ENCODE results near the gene PSMD8.
"Not testable (repeated sequence)": the region's sequence is repeated elsewhere in the genome, so short reads cannot be mapped to it uniquely, and the experiment has no call there.

PSMD8 gene

DNA sequence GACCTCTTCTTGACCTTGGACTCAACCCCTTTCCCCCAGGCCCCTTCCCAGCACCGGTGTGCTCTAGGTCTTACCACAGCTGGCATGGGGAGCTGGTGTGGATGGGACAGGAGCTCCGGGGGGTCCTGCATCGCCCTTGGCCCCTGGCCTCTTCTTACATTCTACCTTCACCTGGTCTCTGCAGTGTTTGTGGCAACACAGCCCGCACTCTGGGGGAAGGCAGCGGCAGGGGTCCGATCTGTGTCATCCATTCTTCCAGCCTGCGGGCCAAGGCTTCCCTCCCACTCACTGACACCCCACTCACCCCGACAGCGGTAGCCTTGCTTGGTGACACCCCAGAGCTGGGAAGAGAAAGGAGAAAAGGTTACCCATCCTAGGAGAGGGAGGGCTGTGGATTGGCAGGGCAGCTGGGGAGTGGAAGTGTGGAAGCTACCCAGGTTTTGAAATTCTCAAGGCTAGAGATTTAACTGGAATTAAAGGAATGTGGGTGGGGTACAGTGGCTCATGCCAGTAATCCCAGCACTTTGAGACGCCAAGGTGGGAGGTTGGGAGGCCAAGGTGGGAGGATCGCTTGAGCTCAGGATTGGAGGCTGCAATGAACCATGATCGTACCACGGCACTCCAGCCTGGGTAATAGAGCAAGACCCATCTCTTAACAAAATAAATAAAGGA lies 36.8 kb downstream of the PSMD8 start:
- DNase-seq (ENCODE audit: low spot score) = no peak

DNA sequence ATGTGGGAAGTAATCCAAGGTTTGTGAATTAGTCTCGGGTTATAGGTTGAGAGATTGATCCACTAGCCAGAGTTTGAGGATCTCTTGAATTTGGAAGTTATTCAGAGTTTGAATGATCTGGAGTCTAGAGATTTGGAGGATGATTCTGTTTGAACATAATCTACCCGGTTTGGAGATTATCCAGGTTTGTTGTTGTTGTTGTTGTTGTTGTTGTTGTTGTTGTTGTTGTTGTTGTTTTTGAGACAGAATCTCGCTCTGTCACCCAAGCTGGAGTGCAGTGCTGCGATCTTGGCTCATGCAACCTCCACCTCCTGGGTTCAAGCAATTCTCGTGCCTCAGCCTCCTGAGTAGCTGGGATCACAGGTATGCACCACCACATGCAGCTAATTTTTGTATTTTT lies 37.5 kb downstream of the PSMD8 start:
- not testable (repeated sequence) for DNase-seq (ENCODE audit: low spot score)

DNA sequence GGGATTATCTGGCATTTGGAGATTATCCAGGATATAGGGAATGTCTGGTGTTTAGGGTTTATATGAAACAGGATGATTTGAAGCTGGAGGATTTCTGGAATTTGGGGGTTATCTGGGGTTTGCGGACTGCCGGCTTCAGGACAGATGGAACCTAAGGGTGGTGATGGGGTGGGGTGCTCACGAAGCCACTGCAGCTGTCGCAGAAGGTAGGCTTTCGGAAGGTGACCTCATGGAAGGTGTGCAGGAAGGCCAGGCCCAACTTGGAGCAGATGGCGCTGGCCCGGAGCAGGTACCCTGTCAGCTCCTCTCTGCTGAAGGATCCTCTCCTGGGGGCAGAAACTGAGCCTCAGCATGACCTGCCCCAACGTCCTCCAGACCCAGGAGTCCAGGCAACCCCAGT lies 38.1 kb downstream of the PSMD8 start:
- no peak for DNase-seq (ENCODE audit: low spot score)

DNA sequence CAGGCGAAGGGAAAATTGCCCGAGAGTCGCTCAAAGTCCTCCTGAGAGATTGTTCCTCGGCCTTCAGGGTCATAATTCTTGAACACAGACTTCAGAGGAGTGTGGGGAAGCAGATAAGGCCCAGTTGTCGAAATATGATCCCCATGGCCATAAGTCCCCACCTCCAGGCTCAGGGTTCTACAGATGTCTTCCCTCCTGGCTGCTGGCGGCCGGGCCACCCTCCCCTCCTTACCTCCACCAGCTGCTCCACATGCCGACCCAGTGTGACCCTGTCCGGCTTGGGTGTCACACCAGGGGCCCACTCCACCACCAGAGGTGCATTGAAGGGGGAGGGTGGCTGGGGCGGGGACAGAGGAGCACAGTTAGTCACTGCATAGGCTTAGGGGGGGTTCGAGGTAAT lies 38.6 kb downstream of the PSMD8 start:
- DNase-seq (ENCODE audit: low spot score) = no peak

DNA sequence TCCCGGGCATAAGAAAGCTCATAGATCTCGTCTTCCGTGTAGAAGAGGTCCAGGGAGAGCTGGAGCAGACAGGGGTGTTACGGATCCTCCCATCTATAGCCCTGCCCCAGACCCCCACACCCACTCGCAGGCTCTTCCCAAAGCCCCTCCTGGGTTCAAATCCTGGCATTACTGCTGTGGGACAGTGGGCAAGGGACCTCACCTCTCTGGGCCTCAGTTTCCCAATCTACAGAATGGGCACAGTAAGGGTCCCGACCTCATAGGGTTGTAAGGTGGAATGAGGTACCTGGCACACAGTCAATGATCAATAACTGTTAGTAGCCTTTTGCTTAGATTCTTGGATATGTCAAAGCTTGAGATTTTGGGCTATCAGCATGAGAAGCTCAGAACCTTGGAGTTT lies 39.0 kb downstream of the PSMD8 start:
- DNase-seq (ENCODE audit: low spot score) = no peak

DNA sequence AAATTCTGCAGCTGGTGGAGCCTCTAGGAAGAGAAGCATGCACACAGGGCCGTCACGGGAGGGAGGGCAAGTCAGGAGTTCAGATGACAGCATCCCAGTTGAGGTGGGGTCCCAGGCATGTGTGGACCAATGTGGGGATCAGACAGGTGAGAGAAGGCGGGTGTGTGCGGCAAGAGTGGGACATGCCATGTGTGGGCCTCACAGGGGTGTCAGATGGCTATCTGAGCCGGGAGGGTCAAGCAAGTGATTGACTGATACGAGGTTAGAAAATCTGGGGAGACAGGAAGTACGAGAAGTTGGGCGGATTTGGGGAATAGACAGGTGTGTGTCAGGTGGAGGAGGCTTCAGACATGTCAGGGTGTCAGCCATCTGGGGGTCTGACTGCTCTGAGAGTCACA lies 42.8 kb downstream of the PSMD8 start:
- DNase-seq (ENCODE audit: low spot score) = no peak

DNA sequence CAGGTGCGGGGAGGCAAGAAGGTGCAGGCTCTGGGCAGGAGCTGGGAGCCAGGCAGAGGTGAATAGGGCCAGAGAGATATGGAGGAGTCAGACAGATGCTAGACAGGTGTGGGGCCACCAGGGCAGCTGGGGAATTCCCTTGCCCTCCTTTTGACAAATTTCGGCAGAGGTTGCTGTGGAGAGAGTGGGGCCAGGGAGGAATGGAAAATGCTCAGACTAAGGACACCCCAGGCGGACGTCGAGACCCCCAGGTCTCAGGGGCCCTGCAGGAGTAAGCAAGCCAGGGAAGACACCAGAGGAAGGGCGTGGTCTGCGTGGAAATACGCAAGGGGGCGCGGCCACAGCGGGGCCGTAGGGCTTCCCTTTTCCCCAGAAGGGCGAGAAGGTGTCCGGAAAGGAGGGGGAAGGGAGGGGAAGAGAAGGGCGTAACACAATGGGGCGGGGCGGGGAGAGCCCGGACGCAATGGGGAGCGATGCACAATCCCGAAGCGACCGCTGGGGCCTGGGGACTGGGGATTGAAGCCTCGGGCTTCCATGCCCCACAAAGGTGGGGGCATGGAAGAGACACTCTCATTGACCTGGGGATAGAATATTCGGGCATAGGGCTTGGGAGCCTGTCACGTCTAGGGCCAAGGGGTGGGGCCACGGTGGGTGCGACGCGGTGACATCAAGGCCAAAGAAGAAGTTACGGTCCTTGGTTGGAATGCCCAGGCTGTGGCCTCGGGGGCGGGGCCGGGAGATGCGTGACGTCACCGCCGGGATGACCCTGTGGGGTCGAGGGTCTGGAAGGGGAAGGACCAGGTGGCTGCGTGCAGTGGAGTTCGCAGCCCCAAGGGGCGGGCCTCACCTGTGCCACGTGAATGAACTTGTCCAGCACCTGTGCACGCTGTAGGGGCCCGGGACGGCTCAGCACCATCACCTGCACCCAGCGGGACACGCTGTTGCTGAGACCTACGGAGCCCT lies 43.5 kb downstream of the PSMD8 start:
- peak; percentile 89 for DNase-seq (ENCODE audit: low spot score)

DNA sequence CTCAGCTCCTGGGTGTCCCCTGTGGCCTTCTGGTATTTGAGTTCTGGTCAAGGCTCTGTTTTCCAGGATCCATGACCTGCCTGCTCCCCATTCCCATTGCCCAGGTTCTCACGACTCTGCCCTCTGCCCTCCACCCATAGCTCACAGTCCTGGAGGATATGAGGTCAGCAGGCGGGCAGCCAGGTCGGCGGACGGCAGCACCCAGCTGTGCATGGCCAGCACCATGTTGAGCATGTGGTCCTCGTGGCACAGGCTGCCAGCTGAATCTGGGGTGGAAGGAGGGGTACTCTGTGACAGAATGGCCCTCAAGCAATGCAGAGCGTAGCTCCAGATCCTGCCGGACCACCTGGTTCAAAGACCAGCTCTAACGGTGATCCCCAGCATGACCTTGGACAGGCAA lies 46.6 kb downstream of the PSMD8 start:
- no peak for DNase-seq (ENCODE audit: low spot score)

DNA sequence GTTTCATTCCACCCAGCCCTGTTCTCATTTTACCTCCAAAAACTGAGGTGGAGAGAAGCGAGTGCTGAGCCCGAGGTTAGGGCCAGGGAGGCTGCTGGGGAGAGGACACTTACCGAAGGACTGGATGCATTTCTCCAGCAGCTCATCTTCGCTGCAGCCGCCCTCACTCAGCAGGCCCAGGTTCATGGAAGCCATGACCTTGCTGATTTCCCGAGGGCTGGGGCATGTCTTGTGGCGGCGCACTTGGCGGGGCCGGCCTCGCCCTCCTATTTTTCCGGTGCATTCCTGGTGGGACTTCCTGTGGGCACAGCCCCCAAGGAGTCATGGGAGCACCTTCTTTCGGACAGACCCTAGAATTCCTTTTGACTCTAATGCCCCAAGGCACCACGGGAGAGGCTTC lies 47.5 kb downstream of the PSMD8 start:
- DNase-seq (ENCODE audit: low spot score) = no peak

DNA sequence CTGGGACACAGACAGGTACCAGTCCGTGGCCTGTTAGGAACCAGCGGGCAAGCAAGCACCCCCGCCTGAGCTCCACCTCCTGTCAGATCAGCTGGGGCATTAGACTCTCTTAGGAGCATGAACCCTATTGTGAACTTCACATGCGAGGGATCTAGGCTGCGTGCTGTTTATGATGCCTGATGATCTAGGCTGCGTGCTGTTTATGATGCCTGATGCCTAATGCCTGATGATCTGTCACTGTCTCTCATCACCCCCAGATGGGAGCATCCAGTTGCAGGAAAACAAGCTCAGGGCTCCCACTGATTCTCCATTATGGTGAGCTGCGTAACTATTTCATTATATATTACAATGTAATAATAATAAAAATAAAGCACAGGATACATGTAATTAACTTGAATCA lies 48.1 kb downstream of the PSMD8 start:
- no peak for DNase-seq (ENCODE audit: low spot score)

DNA sequence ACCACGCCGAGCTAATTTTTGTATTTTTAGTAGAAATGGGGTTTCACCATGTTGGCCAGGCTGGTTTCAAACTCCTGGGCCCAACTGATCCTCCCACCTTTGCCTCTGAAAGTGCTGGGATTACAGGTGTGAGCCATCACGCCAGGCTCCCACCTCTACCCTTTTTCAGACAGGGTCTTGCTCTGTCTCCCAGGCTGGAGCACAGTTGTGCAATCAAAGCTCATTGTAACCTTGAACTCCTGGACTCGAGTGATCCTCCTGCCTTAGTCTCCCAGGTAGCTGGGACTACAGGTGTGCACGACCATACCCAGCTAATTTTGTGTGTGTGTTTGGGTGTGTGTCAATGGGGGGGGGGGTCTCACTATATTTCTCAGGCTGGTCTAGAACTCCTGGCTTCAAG lies 49.9 kb downstream of the PSMD8 start:
- DNase-seq (ENCODE audit: low spot score) = no peak

DNA sequence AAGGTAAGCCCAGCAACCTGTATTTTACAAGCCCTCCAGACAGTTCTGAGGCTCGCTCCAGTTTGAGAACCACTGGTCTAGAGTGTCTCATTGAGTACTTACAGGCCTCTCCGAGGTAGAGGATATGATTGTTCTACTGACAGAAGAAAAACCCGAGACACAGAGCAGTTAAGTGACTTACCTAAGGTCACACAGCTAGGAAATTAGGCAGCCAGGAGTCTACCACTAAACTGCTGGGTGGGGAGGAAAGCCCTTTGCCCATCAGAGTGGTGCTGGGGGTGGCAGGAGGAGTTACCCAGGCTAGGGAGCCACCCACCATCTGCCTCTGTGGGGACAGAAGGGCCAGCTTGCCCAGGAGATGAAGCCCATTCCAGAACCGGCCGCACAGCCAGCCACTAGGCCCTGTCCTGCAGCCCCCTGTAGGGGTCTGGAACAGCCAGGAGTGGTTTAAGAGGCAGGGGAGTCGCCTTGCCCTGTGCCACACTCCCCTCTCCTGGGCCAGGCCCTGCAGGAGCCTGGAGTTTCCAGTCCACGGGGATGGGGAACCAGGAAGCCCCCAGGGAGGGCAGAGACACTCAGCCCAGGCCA lies 50.9 kb downstream of the PSMD8 start:
- DNase-seq (ENCODE audit: low spot score) = no peak

DNA sequence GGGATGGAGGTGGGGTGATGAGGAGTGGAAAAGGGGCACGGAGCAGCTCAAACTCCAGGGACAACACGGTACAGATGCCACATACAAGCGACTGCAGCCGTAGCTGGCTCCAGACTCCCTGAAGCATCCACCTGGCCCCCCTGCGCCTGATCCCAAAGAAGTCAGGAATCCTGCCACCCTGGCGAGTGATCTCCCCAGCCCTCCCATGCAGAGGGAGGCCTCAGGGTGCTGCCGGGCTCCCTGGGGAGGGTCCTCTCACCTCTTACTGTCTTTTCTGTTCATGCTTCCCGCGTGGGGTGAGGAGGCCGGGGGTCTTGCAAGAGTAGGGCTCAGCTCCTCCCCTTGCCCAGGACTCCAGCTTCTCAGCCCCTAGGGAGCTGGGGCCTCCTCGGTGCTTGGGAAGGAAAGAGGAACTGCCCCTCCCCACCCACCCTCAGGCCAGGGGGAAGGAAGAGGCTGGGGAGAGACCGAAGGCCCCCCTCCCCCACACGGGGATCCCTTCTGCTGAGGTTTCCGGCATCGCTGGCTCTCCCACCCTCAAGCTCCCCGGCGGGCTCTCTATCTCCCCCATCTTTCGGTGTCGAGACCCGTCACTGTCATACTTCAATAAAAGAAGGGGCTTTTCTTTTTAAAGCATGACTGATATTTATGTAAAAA lies 51.6 kb downstream of the PSMD8 start, which contains the start of gene RASGRP4:
Gene RASGRP4, minus strand, starts transcription at position 410 of the 657 bp plus-strand sequence. Its CDS starts 128 bp downstream, at position 282.
- DNase-seq (ENCODE audit: low spot score) = peak; percentile 48

DNA sequence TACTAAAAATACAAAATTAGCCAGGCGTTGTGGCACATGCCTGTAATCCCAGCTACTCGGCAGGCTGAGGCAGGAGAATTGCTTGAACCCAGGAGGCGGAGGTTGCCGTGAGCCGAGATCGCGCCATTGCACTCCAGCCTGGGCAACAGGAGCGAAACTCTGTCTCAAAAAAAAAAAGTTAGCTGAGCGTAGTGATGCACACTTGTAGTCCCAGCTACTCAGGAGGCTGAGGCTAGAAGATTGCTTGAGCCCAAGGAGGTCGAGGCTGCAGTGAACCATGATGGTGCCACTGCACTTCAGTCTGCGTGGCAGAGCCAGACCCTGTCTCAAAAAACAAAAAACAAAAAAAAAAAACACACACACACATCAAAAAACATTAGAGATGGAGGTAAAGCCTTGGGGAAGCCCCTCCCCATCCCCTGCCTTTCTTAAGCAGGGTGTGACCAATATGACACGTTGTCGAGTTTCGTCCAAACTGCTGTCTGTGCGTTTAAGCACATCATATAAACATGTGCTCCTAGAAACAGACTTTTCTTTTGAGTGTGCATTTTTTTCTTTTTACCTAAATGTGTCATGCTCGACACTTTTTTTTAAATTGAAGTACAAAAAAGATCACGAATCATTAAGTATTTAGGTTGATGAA lies 52.8 kb downstream of the PSMD8 start:
- DNase-seq (ENCODE audit: low spot score) = not testable (repeated sequence)

DNA sequence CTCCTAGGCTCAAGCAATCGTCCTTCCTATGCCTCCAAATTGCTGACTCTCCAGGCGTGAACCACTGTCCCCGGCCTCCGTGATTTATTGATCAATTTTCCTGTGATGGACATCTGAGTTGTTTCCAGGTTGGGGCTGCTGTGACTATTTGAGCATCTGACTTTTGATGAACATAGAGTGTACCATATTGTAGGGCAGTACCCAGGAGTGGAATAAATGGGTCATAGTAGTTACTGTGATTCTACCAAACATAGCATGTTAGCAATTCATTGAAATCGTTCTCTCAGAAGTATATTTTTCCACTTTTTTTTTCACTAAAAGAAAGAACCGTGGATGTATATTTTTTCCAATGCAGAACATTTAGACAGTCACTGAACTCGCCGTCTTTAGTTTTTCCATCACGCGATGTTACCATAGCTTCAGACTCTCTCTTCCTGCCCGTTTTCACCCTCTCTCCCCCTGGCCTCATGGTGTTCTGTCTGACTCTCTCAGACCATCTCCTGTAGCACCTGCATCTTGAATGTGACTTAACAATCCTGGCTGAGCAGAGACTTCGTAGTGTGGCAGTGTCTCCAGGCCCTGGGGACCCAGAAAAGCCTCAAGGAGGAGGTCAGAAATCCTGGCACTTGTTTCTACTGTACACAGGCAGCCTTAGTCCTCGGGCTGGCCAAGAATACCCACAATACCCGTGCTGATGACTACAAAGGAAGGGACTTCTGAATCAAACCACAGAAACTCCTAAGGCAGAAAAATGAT lies 54.9 kb downstream of the PSMD8 start:
- no peak for DNase-seq (ENCODE audit: low spot score)

DNA sequence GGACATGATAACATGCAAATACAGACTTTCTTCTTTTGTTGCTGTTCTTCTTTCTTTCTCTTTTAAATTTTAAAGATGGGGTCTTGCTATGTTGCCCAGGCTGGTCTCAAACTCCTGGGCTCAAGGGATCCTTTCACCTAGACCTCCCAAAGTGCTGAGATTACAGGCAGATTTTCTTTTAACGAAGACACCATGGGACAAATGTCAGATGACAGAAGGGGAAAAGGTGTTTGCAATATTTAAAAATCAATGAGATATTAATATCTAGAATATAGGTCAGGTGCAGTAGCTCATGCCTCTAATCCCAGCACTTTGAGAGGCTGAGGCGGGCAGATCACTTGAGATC lies 55.4 kb downstream of the PSMD8 start:
- DNase-seq (ENCODE audit: low spot score) = no peak

DNA sequence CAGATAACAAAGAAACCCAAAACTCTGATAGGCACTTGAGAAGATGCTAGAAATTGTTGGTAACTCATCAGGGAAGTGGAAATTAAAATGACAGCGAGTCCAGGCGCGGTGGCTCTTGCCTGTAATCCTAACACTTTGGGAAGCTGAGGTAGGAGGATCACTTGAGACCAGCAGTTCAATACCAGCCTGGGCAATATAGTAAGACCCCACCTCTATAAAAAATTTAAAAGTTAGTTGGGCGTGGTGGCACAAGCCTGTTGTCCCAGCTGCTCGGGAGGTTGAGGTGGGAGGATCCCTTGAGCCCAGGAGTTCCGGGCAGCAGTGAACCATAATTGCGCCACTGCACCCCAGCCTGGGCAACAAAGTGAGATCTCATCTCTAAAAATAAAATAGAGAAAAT lies 56.6 kb downstream of the PSMD8 start:
- DNase-seq (ENCODE audit: low spot score) = no peak

DNA sequence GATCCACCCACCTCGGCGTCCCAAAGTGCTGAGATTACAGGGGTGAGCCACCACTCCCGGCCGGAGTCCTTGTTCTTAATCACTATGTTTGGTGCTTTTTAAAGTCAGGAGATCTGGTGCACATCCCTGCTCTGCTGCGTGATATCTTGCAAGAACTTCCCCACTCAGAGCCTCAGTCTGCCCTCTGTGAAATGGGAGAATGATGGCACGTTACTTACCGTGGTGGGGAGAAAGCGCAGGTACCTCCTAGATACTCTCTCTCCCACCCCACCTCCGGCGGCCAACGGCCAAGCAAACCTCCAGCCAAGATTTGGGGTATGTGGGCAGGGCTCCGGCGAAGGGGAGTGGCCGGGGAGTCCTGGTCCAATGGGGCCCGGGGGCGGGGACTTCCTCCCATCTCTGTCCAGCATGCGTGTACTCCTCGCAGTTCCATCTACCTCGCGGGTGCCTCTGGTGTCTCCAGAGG lies 58.9 kb downstream of the PSMD8 start, which contains the start of gene RYR1:
Gene RYR1, plus strand, starts transcription at position 424 of the 466 bp plus-strand sequence. CDS start 139 bp downstream, outside the sequence.
- DNase-seq (ENCODE audit: low spot score) = peak; percentile 95
